Dedifferentiated amniotic fluid mesenchymal stem cell (primary cell): ENCODE data around the gene WNT11.

Experiments
- DNase-seq: peaks from one replicate; pipeline ENCODE4 v3.0.0-alpha.2; 2016; ENCODE audit errors: extremely low spot score

Gene WNT11

DNA sequence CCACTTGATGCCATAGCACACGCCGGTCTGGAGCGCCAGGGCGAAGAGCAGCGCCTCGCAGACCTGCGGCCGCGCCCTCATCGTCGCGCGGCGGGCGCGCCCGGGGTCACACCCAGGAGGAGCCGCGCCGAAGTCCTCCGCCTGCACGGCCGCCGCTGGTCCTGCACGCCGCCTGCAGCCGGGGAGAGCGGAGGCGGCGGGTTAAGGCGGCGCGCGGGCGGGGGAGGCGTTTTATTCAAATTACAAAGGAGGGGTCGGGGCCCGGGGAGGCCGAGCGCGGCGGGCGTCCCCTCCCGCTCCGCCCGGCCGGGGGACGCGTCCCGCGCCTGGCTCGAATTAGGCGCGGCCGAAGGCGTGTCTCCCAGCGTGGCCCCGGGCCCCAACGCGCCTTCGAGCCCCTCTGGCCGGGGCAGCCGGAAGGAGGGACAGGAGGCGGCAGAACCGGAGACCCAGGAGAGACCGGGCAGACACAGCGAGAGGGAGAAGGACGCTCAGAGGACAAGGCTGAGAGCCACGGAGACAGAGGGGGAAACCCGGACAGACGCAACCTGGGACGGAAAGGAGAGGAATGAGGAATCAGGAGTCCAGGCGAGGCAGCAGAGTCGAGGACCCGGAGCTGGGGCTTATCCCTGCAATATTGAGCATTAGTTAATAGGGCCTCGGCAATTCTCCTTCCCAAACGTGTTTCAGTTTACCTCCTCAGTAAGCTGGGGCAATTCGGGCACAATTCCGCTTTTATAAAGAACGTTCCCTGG is at the start of gene WNT11:
Gene WNT11, minus strand, starts transcription at position 176 of the 755 bp plus-strand sequence. Its CDS starts 95 bp downstream, at position 81.
- DNase-seq: no peak

GRCh38 chr11:76253416-76253815 is 47.1 kb upstream of the WNT11 start:
- no peak for DNase-seq

- DNase-seq: no peak
These were observed 46.3 kb upstream of the WNT11 start for GRCh38 chr11:76252631-76253070.

GRCh38 chr11:76251576-76251975 is 45.3 kb upstream of the WNT11 start:
- no peak for DNase-seq

DNA sequence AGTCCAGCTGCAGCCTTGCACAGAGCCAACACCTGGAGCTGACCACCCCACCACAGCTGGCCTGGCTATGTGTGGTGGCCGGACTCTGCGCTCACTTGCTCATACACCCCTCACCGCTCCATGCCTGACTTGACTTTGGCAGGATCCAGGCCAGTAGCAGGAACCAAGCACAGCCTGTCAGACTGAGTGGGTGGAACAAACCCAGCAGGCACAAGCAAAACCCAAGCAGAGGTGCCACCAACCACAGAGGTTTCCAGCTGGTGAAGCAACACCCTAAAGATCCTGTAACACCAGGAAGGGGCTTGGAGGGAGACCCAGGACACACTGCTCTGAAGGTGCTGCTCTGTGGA is 44.9 kb upstream of the WNT11 start:
- no peak for DNase-seq

DNA sequence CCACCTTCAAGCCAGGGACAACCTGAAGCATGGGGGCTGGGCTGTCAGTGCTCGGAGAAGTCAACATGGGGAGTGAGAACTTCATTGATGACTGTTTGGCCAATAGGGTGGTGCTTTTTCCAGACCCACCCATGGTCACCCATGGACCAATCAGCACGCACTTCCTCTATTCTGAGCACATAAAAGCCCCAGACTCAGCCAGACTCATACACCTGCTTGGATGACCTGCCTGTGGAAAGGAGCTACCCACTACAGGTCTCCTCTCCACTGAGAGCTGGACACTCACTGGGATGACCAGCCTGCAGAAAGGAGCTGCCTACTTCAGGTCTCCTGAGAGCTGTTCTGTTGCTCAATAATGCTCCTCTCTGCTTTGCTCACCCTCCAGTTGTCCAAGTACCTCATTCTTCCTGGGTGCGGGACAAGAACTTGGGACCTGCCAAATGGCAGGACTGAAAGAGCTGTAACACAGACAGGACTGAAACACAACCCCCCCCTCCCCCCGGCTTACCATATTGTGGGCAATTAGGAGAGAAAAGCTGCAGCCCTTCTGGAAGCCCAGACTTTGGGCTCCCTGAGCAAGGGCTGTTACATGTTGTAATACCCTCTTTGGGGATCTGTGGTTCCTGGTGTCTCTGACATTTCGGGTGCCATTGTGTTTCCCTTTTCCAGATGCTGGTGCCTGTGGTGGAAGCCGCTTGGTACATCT is 44.4 kb upstream of the WNT11 start:
- DNase-seq: no peak

DNA sequence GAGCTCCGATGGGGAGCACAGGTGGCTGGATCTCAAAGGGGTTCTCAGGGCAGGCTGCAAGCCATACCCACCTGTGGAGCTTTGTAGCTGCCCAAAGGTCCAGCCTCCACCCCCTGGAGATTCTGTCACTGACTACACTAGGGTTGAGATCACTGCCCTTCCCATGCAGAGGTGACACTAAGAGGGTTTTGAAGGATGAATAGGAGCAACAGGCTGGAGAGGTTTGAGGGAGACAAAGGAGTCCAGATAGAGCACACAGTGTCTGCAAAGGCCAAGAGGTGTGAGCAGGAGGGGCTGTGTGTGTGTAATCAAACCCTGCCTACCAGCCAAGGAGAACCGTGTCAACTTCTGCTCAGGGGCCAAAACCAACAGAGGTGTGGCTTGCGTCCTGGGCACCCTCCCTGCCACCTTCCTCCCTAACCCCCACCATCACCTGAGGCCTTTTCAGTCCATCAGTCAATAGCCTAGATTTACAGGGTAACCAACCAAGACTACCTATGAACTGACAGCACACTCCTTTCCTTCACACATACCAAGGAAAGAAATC is 43.0 kb upstream of the WNT11 start:
- DNase-seq: no peak

GRCh38 chr11:76248210-76248609 is 41.9 kb upstream of the WNT11 start:
- no peak for DNase-seq

DNA sequence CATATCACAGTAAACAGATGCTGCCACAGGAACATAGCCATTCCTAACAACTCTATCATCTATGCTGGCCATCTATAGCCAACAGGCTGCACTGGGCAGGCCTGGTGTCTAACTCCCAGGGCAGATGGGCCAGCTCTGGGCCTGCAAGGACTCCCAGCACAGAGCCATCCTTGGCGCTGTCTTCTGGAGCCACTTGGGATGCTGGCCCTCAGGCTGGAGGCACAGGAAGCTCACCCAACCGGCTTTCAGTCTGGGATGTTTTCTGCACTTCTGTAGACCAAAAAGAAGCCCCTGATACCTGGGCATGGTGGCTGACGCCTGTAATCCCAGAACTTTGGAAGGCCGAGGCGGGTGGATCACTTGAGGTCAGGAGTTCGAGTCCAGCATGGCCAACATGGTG is 40.8 kb upstream of the WNT11 start:
- DNase-seq: no peak

DNA sequence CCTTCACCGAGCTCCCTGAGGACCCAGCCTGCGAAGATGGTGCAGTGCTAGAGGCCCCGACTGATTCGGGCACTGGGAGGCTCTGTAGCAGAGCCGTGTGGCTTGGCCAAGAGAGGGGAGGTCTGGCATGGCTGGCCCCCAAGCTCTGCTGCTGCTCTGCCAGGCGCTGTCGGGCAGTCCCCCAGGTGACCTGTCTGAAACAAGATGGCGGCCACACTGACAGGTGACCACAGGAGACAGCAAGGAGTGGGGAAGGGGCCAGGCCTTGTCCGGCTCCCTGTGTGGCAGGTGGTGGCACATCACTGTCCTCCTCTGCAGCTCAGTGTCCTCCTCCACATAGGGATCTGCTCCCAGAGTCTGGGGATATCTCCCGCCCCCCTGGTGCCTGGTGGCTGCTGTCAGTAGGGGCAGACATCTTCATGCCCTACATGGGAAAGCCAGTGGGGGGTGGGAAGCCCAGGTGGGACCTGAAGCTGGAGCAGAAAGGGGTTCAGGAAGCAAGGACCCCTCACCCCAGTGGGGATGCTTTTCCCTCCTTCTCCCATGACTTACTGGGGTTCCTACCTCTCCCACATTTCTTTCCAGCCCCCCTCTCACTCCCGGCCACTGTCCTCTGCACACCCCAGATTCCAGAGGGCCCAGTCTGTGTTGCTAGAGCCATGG is 40.1 kb upstream of the WNT11 start:
- DNase-seq: no peak

- no peak for DNase-seq
These were observed 39.4 kb upstream of the WNT11 start for GRCh38 chr11:76245720-76246119.

- no peak for DNase-seq
These were observed 38.1 kb upstream of the WNT11 start for GRCh38 chr11:76244316-76244851.

- no peak for DNase-seq
These were observed 37.6 kb upstream of the WNT11 start for GRCh38 chr11:76243957-76244285.

DNA sequence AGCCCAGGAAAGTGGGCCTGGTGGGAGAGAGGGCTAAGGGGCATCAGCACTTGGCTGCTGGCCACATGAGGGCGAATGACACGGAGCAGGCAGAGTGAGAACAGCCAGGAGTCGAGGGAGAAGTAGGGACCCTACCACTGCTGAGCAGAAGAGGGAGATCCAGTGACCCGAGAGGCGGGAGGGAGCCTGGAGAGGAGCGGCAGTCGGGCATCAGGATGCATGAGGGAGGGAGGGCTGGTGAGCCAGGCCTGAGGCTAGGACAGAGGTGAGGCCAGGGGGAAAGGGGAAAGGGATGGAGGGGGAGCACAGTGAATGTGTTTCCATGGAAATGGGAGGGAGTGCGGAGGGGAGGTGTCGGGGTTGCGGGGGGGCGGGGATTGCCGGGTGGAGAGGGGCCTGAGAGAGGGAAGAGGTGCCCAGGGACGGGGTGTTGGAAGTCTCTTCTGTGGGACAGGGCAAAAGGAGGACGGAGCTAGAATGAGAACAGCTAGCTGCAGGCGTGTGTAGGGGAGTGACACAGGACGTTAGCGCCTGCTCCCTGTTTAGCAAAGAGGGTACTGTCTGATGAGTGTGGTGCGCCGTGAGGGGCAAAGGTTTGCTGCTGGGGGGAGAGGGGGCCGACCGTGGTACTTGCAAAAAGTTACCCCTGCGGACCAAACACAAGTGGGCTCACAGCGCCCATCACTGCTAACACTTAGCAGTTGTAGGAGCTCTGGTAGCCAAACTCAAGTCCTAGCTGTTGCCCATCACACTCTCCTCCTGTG is 37.1 kb upstream of the WNT11 start:
- no peak for DNase-seq

GRCh38 chr11:76242004-76242779 is 35.9 kb upstream of the WNT11 start:
- DNase-seq: no peak

GRCh38 chr11:76241243-76242000 is 35.1 kb upstream of the WNT11 start:
- no peak for DNase-seq

- DNase-seq: no peak
These were observed 34.4 kb upstream of the WNT11 start for GRCh38 chr11:76240666-76241065.

GRCh38 chr11:76240161-76240540 is 33.8 kb upstream of the WNT11 start:
- DNase-seq: no peak

- DNase-seq: no peak
These were observed 33.3 kb upstream of the WNT11 start for GRCh38 chr11:76239483-76240160.

GRCh38 chr11:76238551-76238950 is 32.2 kb upstream of the WNT11 start:
- DNase-seq: no peak
